Spleen (tissue), 11 donors: ENCODE data around the gene ATXN10. TPM values are rescaled to one million over a fixed set of nuclear protein-coding genes. Genes with fewer than 3 reads are reported as not detected.

Source experiments
- DNase-seq: peaks from one replicate; pipeline ENCODE4 v3.0.0-alpha.2; 2020
- H3K27ac ChIP-seq, 8 donors: fragments of 200-600 bp; sonication (generic) in 7 of 8; 1 replicate in 4 of 8; 2 replicates in 4 of 8; pipeline versions ENCODE4 v1.5.0 to v1.8.0; 2016 to 2021; ENCODE audit warnings: inconsistent platforms in 4 of 8, mild to moderate bottlenecking in 4 of 8, moderate library complexity in 1 of 8
- H3K27me3 ChIP-seq, 7 donors: fragments of 200-600 bp; sonication (generic) in 6 of 7; replicated peaks in 1 of 7; 1 replicate in 4 of 7; 2 replicates in 3 of 7; pipeline versions ENCODE4 v1.5.0 to v1.8.0; 2016 to 2021; ENCODE audit warnings: inconsistent platforms in 3 of 7, mild to moderate bottlenecking in 1 of 7
- H3K36me3 ChIP-seq, 6 donors: fragments of 200-600 bp; sonication (generic) in 5 of 6; 1 replicate in 4 of 6; 2 replicates in 2 of 6; pipeline versions ENCODE4 v1.5.0 to v1.8.0; 2016 to 2021; ENCODE audit warnings: inconsistent platforms in 2 of 6
- H3K4me1 ChIP-seq, 6 donors: fragments of 200-600 bp; sonication (generic) in 5 of 6; 1 replicate in 3 of 6; 2 replicates in 3 of 6; pipeline versions ENCODE4 v1.5.0 to v1.8.0; 2016 to 2021; ENCODE audit warnings: inconsistent platforms in 3 of 6
- H3K4me3 ChIP-seq, 8 donors: fragments of 200-600 bp; sonication (generic) in 7 of 8; 1 replicate in 4 of 8; 2 replicates in 4 of 8; pipeline versions ENCODE4 v1.5.0 to v1.8.0; 2016 to 2021; ENCODE audit warnings: inconsistent platforms in 4 of 8, mild to moderate bottlenecking in 4 of 8, moderate library complexity in 2 of 8
- H3K9me3 ChIP-seq, 8 donors: fragments of 200-600 bp; sonication (generic) in 7 of 8; 1 replicate in 4 of 8; 2 replicates in 4 of 8; pipeline versions ENCODE4 v1.5.0 to v1.8.0; 2016 to 2021; ENCODE audit warnings: inconsistent platforms in 4 of 8
- CTCF ChIP-seq, 11 experiments: fragments of 200-600 bp in 7 of 11; fragments of 450-650 bp in 4 of 11; sonication (generic) in 4 of 11; IDR thresholded peaks in 8 of 11; conservative IDR thresholded peaks in 3 of 11; 1 replicate in 7 of 11; 2 replicates in 4 of 11; pipeline versions ENCODE4 v1.4.0 to v1.8.0; 2016 to 2021; ENCODE audit warnings: antibody characterized with exemption in 11 of 11, inconsistent platforms in 4 of 11, mild to moderate bottlenecking in 1 of 11
- POLR2A ChIP-seq, 3 donors: fragments of 450-650 bp; IDR thresholded peaks; one replicate each; pipeline ENCODE4 v1.5.1; 2017; ENCODE audit warnings: antibody characterized with exemption in 3 of 3, mild to moderate bottlenecking in 1 of 3
- POLR2AphosphoS5 ChIP-seq, 3 donors: sonication (generic); formaldehyde crosslinking; IDR thresholded peaks; one replicate each; pipeline ENCODE4 v1.5.1; 2017; ENCODE audit warnings: antibody characterized with exemption in 3 of 3
- WGBS, 5 donors: extraction: QIAGEN DNeasy Blood & Tissue Kit in 3 of 5; methylation state at CpG; one replicate each; pipeline versions ENCODE4 v1.1.5 to v1.1.7; 2013 to 2018; 5-methylcytosine and 5-hydroxymethylcytosine counted together
- intact Hi-C: fragments of 100-400 bp; cut with DNase I; formaldehyde crosslinking; loops from one replicate; pipeline ENCODE4 v1.15.0; 2023; ENCODE audit warnings: low total_unique reads
- polyA plus RNA-seq, 3 donors: library from polyadenylated mRNA; stranded (reverse); fragments of 200-250 nt; gene quantifications; one replicate each; pipeline ENCODE4 v1.2.1, GENCODE V29; 2013
- total RNA-seq, 7 donors: library from RNA; depleted of rRNA in 3 of 7; stranded (reverse); fragments of >200 nt in 3 of 7; fragmentation: NEBNext Ultra II Directional in 4 of 7; extraction: Animal tissue kit (Norgen Biotek cat#: 25700) in 4 of 7; gene quantifications; one replicate each; pipeline versions ENCODE4 v1.1.0 to v1.2.1, GENCODE V29; 2016 to 2021
- donor health status: healthy with polysubstance abuse.
- donor health status: DM: no; HTN: no; CAD: no; lungs with moderate emphysema.
- donor health status: DM: no; HTN: no; CAD: no.
- donor health status: Bipolar disorder and iron deficiency.
- donor health status: healthy.
- donor health status: DM: no; HTN: no; CAD: no.
- donor health status: DM: yes; HTN: yes; CAD: no.

Gene ATXN10
- total and polyA plus RNA-seq, 10 donors, result 46.1 to 119 (median 84.6) TPM

- intact Hi-C loops, result loop anchor here (10.0 kb wide), 1 partner anchor 223 kb away; no protein-coding TSS in a partner anchor
- H3K4me1 ChIP-seq, result peaks cover 4 to 30% (median 17%) of the 10 kb centered on the region in 6 donors
- WGBS, 5 donors, result 25 to 43% (median 37%) methylated on average over 18 to 20 of the region's 20 CpGs
- no peak for DNase-seq
- peaks cover 0 to 82% (median 40%) of the 10 kb centered on the region in 7 donors for H3K27me3 ChIP-seq
- H3K27ac ChIP-seq, result no peak overlapping the region
- H3K36me3 ChIP-seq, result no peaks in the 10 kb centered on the region
- H3K4me3 ChIP-seq, result no peak overlapping the region
- peaks cover 0 to 15% (median 9%) of the 10 kb centered on the region in 8 donors for H3K9me3 ChIP-seq
- no peak for TF ChIP-seq POLR2A (IDR thresholded peaks at IDR 0.05)
- no peak for TF ChIP-seq POLR2AphosphoS5 (IDR thresholded peaks at IDR 0.05)
- TF ChIP-seq CTCF (IDR thresholded peaks at IDR 0.05 in 8 of 11, conservative IDR thresholded peaks at IDR 0.05 in 3 of 11), result no peak
Observed at GRCh38 chr22:45867906-45868555, 196.4 kb downstream of the ATXN10 start.

GRCh38 chr22:45868571-45869339 is 197.1 kb downstream of the ATXN10 start:
- Histone ChIP-seq H3K4me1 (peaks cover 4 to 30% (median 17%) of the 10 kb centered on the region in 6 donors), H3K36me3 (no peaks in the 10 kb centered on the region), H3K27ac (no peak overlapping the region), H3K4me3 (no peak overlapping the region), H3K9me3 (peaks cover 0 to 20% (median 15%) of the 10 kb centered on the region in 8 donors), H3K27me3 (peaks cover 0 to 74% (median 40%) of the 10 kb centered on the region in 7 donors)
- TF ChIP-seq POLR2AphosphoS5 (IDR thresholded peaks at IDR 0.05), result no peak
- TF ChIP-seq CTCF (IDR thresholded peaks at IDR 0.05 in 8 of 11, conservative IDR thresholded peaks at IDR 0.05 in 3 of 11), result no peak
- TF ChIP-seq POLR2A (IDR thresholded peaks at IDR 0.05), result no peak
- 32 to 69% (median 60%) methylated on average over 10 to 18 of the region's 18 CpGs for WGBS, 5 donors
- intact Hi-C loops, result loop anchor here (10.0 kb wide), 1 partner anchor 224 kb away; no protein-coding TSS in a partner anchor
- DNase-seq, result peak; percentile 54

- no peak overlapping the region for H3K4me3 ChIP-seq
- peaks cover 0 to 68% (median 40%) of the 10 kb centered on the region in 7 donors for H3K27me3 ChIP-seq
- H3K9me3 ChIP-seq, result peaks cover 0 to 20% (median 15%) of the 10 kb centered on the region in 8 donors
- peaks cover 4 to 24% (median 14%) of the 10 kb centered on the region in 6 donors for H3K4me1 ChIP-seq
- TF ChIP-seq CTCF (IDR thresholded peaks at IDR 0.05 in 8 of 11, conservative IDR thresholded peaks at IDR 0.05 in 3 of 11) (no peak), POLR2A (IDR thresholded peaks at IDR 0.05) (no peak), POLR2AphosphoS5 (IDR thresholded peaks at IDR 0.05) (no peak)
- 49 to 86% (median 80%) methylated on average over 3 to 13 of the region's 13 CpGs for WGBS, 5 donors
- intact Hi-C loops, result loop anchor here (10.0 kb wide), 1 partner anchor 225 kb away; no protein-coding TSS in a partner anchor
- H3K27ac ChIP-seq, result no peak overlapping the region
- no peaks in the 10 kb centered on the region for H3K36me3 ChIP-seq
- peak; percentile 39 for DNase-seq
Observed at GRCh38 chr22:45869340-45869847, 197.8 kb downstream of the ATXN10 start.
